Stimulated activated CD4-positive, alpha-beta T cell treated with anti-CD3 and anti-CD28 coated beads, Interleukin-12 subunit alpha, Interleukin-12 subunit beta, amount 100 ng/mL, for 4 hours (primary cell): ENCODE measurements around the gene SUMO4.

Experiments
- DNase-seq: peaks from one replicate; pipeline ENCODE4 v3.0.0-alpha.2; 2020

SUMO4 gene

DNA sequence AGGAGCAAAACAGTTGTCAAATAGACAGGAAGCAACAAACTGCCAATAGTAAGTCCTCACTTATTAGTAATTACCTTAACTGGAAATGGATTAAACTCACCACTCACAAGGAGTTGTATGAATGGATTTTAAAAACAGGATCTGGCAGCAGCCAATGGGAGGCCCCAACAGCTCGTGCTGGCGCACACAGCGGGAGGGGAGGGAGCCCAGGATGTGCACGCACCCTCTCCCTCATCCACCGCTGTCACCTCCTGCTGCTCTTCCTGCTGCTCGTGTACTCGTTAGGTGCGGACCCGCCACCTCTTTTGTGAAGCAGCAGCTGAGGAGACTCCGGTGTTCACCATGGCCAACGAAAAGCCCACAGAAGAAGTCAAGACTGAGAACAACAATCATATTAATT is at the start of gene SUMO4:
Gene SUMO4, plus strand, starts transcription at position 213 of the 400 bp plus-strand sequence. Its CDS starts 130 bp downstream, at position 343.
- DNase-seq: no peak

GRCh38 chr6:149354009-149354408 is 46.1 kb upstream of the SUMO4 start:
- no peak for DNase-seq

DNA sequence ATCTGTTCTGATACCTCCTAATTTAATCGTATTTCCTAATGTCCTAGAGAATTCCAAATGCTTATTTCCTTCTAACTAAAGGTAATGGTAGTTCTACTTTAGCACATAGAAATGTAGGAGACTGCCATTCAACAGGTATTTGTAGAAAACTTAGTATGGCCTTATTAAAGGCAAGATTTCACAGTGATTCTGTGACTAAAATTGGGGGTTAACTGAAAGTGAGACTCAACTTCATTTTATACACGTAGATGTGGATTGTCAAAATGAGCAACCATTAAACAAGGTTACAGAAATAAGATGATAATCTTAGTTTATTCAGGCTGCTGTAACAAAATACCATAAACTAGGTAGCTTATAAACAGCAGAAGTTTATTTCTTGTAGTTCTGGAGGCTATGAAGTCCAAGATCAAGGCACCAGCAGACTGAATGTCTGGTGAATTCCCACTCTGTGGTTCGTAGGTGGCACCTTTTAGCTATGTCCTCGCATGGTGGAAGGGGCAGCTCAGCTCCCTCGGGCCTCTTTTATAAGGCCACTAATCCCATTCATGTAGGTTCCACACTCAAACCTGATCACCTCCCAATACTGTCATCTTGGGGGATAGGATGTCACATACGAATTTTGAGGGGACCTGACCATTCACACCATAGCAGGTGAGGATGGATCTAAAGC is 43.8 kb upstream of the SUMO4 start:
- DNase-seq: no peak

- no peak for DNase-seq
Observed at GRCh38 chr6:149357726-149358538, 42.1 kb upstream of the SUMO4 start.

GRCh38 chr6:149359440-149359839 is 40.6 kb upstream of the SUMO4 start:
- DNase-seq: no peak

GRCh38 chr6:149360536-149360935 is 39.5 kb upstream of the SUMO4 start:
- DNase-seq: no peak

GRCh38 chr6:149362289-149362688 is 37.8 kb upstream of the SUMO4 start:
- DNase-seq: no peak

- DNase-seq: no peak
Observed at GRCh38 chr6:149363154-149363553, 36.9 kb upstream of the SUMO4 start.

DNA sequence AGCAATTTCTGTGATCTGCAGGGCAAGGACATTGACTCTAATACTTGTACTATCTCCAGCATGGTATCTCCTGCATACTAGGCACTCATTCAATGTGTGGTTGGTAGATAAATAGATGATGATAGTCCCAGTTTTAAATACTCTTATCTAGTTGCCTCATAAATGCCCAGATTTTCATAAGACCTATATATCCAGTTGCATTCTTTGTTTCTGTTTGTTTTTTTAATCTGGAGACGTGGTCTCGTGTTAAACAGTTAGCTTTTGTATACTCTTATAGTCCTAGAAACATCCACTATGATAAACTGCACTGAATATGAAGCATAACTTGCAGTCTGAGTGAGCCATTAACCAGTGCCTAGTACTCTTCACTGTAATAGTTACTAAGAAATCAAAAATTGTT is 35.5 kb upstream of the SUMO4 start:
- DNase-seq: no peak

DNA sequence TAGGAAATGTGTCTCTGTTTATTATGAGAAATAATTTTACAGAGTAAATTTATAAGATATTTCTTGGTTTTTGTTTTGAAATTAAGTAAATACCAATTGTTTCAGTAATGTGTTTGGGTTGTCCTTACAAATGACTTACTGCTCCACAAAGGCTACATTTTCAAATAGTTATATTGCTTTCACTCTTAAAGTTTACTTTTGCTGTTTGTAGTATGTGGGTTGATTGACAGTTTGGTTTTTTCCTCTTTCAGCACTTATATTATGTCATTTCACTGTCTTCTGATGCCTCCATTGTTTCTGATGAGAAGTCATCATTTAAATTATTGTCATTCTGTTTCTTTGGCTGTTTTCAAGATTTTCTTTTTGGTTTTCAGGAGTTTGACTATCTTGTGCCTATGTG is 34.9 kb upstream of the SUMO4 start:
- no peak for DNase-seq

GRCh38 chr6:149366267-149366921 is 33.7 kb upstream of the SUMO4 start:
- no peak for DNase-seq

- no peak for DNase-seq
Observed at GRCh38 chr6:149368065-149368464, 32.0 kb upstream of the SUMO4 start.

GRCh38 chr6:149371154-149371553 is 28.9 kb upstream of the SUMO4 start:
- DNase-seq: no peak

DNA sequence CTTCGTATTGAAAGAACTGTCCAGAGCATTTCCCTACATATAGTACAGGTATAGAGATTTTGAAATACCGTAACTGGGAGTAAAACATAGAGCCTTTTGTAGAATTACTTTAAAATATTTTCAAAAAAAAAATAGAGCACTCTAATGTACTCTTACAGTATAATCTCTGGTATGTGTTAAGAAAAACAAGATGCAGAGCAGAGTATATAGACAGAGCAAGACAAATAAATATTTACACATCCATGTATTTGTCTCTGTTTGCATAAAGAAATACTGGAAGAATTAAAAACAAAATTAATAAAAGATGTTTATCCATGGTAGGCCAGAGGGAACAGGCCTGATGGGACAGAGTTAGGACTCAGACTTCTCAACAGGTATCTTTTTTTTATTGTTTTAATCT is 28.0 kb upstream of the SUMO4 start:
- DNase-seq: no peak

DNA sequence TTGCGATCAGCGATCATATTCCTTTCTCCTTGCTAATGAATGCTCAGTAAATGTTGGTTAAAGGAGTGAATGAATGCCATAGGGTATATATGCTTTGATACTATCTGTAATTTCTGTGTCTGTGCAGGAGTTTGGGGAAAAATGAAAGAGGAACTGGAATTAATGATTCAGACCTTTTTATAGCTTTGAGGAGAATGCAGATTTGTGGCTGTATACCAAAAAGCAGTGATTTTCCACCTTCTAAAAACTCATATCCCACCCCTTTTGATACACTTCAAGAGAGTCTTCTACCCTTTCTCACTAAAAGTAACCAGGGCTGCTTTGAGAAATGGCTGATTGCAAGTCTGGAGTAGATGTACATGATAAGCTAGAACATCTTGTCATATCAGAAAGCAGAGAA is 26.6 kb upstream of the SUMO4 start:
- no peak for DNase-seq

- DNase-seq: no peak
Observed at GRCh38 chr6:149379977-149380376, 20.1 kb upstream of the SUMO4 start.

GRCh38 chr6:149380523-149380922 is 19.5 kb upstream of the SUMO4 start:
- DNase-seq: no peak

GRCh38 chr6:149383371-149383770 is 16.7 kb upstream of the SUMO4 start:
- no peak for DNase-seq

- no peak for DNase-seq
Observed at GRCh38 chr6:149384464-149384863, 15.6 kb upstream of the SUMO4 start.

- DNase-seq: no peak
Observed at GRCh38 chr6:149385998-149386646, 13.9 kb upstream of the SUMO4 start.

DNA sequence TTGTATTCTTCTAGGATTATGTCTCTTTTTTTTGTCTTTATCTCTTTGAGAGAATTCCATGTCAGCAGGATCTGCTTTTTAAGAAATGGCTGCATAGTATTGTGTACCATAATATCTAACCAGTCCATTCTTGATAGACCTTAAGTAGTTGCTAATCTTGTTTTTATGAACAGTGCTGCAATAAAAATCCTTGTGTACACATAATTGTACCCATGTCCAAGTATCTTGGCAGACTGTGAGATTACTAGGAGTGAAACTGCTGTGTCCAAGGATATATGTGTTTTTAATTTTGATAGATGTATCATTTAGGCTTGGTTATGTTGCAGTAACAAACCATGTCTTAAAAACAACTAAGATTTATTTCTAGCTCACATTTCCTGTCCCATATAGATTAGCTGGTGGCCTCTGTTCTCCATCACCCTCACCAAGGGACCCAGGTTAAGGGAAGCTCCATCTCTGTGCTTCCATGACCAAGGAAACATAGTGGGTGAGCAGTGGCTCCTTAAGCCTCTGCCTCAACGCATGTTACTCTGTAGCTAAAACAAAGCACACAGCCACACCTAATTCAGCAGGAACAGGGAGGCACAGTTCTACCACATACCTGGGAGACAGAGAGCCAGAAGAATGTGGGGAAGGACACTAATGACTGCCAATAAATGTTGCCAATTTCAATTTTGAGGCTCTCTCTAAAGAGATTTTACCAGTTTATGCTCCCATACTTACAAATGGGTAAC is 12.1 kb upstream of the SUMO4 start:
- no peak for DNase-seq

DNA sequence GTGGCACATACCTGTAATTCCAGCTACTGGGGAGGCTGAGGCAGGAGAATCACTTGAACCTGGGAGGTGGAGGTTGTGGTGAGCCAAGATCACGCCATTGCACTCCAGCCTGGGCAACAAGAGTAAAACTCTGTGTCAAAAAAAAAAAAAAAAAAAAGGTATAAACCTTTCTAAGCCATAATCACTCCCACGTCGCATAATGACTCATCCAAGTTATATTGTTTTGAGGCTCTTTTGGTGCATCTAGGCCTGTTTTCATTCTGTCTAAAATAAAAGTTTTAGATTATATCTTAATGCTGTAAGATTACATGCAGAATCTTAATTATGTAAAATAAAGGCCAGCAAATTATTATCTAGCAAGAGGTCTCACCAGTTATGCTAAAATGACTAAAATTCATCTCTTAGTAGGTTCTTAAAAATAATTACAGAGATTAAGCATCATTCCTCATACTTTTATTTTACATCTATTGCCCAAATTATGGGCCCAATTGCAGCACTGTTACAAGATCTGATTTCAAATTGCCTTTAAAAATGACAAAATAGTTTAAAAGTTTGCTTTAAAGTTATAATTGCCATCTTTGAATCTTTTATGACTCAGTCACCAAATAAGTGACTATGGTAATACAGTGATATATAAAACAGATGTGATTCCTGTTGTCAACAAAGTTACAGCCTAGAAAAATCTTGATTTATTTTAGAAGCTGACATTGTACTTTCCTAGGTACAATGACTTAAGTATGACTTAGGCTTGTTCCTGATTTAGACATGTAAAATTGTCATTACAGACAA is 10.4 kb upstream of the SUMO4 start:
- DNase-seq: no peak
